Stimulated activated memory B cell treated with anti-CD40 and anti-IgM and Interleukin-4, amounts not matched to agents 10 μg/mL and 1 μg/mL and 100 μg/mL, for 72 hours (primary cell): ENCODE results near the gene SMAD7.

Source experiments
- ATAC-seq: fragments of 150-1000 bp; cut with Tn5 transposase; 2 replicates; pipeline ENCODE4 v1.10.0; 2021
- H3K27ac Mint-ChIP-seq: one replicate; pipeline ENCODE4 v1.8.0; 2022; ENCODE audit warnings: mild to moderate bottlenecking, mixed read lengths
- H3K27me3 Mint-ChIP-seq: one replicate; pipeline ENCODE4 v1.8.0; 2022; ENCODE audit warnings: mixed read lengths
- H3K36me3 Mint-ChIP-seq: one replicate; pipeline ENCODE4 v1.8.0; 2022; ENCODE audit warnings: mixed read lengths
- H3K4me1 Mint-ChIP-seq: one replicate; pipeline ENCODE4 v1.8.0; 2022; ENCODE audit warnings: mixed read lengths
- H3K4me3 Mint-ChIP-seq: one replicate; pipeline ENCODE4 v1.8.0; 2022; ENCODE audit warnings: mild to moderate bottlenecking, moderate library complexity, mixed read lengths
- H3K9me3 Mint-ChIP-seq: one replicate; pipeline ENCODE4 v1.8.0; 2022; ENCODE audit warnings: mixed read lengths

Gene SMAD7

DNA sequence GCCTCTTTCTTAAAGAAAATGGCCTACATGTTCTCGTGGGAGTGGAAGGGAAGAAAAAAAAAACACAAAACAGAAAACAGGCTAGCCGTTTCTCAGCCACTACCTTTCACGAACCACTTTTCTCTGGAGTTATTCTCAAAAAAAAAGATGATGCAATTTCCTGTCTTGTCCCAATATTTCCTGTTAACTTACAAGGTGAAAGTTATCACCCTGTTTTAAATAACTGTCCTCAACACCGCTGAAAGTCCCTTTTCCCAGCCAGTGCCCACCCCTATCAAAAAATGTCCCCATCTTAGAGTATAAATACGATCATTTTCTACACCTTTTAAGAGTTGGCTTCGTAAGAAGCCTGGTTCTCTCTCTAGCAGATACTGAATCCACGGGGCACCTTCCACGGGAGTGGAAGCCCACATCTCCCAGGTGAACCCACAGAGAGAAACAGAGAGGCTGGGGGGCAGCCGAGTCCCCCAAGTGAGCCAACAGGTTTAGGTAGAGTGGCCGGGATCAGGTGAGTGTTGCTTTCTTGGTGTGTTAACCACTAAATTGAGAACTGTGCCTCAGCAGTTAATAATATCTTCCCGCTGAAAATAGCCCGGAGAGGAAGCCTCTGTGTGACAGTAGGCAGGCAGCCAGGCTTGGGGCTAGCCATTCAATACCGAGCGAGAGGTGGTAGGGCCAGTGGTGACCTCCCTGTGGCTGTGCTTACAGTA is 15.9 kb downstream of the SMAD7 start:
- Mint-ChIP-seq H3K27me3 (no peaks in the 10 kb centered on the region), H3K4me1 (peaks cover 95% of the 10 kb centered on the region), H3K4me3 (peak overlapping the region; percentile 70), H3K36me3 (peaks cover 19% of the 10 kb centered on the region), H3K9me3 (no peaks in the 10 kb centered on the region), H3K27ac (peak overlapping the region; percentile 83)
- ATAC-seq: peak; percentile 37

DNA sequence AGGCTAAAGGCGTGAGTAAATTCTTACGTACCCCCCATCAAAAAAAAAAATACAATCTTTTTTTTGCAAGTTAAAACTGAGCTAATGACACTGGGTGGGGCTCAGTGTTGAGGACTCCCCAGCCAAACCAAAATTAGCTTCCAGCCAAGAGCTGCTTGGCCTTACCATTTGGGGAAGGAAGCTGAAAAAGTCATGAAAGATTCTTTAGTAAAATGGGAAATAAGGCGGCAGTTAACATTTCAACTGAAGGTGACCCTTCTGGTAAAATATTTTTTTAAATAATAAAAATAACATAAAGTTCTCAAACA is 16.4 kb downstream of the SMAD7 start:
- Mint-ChIP-seq H3K4me3 (peak overlapping the region; percentile 70), H3K9me3 (no peaks in the 10 kb centered on the region), H3K36me3 (peaks cover 14% of the 10 kb centered on the region), H3K4me1 (peaks cover 95% of the 10 kb centered on the region), H3K27ac (peak overlapping the region; percentile 83), H3K27me3 (no peaks in the 10 kb centered on the region)
- ATAC-seq: no peak

DNA sequence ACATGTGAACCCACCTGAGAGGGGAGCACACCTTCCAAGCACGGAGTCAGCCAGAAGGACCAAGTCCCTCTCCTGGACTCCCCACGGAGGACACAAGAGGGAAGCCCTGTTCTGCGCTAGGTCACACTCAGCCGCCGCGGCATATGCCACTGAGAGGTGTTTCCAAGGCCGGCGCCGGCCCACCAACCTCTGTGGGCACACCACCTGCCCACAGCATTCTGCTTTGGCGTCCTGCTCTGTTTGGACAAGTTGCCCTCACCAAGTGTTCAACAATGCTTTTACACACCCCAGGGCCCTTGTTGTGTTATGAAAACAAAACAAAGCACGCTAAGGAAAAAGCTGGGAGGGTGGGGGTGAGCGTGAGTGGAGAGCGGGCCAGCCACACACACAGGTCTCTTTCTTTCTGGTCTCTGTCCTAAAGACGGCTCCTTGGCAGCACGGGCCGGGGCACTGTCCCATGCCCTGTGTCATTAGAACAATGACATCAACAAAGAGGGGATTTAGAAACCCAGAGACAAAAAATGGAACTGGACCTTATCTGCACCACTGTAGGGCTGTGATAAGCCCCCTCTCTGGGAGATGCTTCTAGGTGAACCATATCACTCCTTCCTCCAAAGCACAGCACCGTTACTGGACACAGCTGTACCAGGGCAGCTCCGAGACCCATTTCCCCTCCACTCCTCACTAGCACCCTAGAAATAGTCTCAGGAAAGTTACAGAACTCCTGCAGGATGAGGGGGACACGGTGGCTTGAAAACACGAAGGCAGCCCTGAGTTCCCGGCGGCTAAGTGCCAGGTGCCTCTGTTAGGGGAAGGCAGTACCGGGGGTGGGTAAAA is 17.0 kb downstream of the SMAD7 start:
- Mint-ChIP-seq H3K4me1 (peaks cover 97% of the 10 kb centered on the region), H3K36me3 (peaks cover 13% of the 10 kb centered on the region), H3K27me3 (no peaks in the 10 kb centered on the region), H3K4me3 (peak overlapping the region; percentile 70), H3K27ac (peak overlapping the region; percentile 83), H3K9me3 (no peaks in the 10 kb centered on the region)
- ATAC-seq: no peak

DNA sequence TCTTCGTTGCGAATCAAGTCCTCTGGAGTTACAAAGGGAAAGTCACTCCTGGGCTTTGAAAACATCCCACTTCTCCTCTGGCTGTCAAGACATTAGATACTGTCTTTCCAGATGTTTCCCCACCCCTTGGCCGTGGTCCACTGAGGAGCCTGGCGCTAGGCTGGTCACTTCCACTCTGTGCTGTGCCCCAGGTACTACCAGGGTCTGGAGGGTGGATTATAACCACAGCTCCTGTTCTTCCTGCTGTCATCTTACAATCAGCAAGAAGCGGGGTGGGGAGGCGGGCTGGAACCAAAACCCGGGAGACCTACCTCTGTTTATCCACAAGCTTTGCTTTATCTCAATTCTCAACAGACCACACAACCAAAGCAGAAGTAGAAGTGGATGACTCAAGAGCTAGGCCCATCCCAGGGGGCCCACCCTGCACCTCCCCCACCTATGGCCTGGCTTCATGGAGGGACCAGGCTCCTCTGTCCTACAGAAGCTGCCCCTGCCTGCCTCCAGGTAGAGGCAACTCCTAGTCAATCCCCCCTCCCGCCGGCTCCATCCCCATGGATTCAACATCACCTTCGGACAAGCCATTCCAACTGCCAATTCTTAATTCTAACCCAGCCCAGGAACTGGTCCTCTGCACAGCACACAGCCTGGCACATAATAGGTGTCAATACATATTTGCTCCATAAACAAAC is 17.8 kb downstream of the SMAD7 start:
- peak overlapping the region; percentile 83 for H3K27ac Mint-ChIP-seq

DNA sequence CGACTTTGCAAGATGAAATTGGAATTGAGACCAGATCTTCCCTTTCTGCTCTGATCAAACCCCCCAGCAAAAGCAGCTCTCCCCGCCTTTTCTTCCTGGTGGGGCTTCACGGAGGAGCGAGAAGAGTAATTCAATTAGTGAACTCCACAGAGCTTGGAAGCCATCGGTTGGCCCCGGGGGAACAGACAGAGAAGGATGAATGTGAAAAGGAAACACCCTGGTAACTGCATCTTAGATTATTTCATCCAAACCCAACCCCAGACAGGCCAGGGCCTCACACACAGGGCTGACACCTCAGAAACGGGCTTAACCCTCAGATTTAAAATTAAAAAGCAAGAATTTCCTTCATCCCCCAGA is 18.3 kb downstream of the SMAD7 start:
- Mint-ChIP-seq H3K9me3 (no peaks in the 10 kb centered on the region), H3K27me3 (no peaks in the 10 kb centered on the region), H3K4me3 (peak overlapping the region; percentile 70), H3K27ac (peak overlapping the region; percentile 83), H3K36me3 (peaks cover 8% of the 10 kb centered on the region), H3K4me1 (peaks cover 97% of the 10 kb centered on the region)
- no peak for ATAC-seq

More for the DNA sequence above, 17.8 kb downstream of the SMAD7 start:
- Mint-ChIP-seq H3K36me3 (peaks cover 5% of the 10 kb centered on the region), H3K9me3 (no peaks in the 10 kb centered on the region), H3K27me3 (no peaks in the 10 kb centered on the region), H3K4me1 (peaks cover 97% of the 10 kb centered on the region), H3K4me3 (peak overlapping the region; percentile 70)
- peak; percentile 67 for ATAC-seq

DNA sequence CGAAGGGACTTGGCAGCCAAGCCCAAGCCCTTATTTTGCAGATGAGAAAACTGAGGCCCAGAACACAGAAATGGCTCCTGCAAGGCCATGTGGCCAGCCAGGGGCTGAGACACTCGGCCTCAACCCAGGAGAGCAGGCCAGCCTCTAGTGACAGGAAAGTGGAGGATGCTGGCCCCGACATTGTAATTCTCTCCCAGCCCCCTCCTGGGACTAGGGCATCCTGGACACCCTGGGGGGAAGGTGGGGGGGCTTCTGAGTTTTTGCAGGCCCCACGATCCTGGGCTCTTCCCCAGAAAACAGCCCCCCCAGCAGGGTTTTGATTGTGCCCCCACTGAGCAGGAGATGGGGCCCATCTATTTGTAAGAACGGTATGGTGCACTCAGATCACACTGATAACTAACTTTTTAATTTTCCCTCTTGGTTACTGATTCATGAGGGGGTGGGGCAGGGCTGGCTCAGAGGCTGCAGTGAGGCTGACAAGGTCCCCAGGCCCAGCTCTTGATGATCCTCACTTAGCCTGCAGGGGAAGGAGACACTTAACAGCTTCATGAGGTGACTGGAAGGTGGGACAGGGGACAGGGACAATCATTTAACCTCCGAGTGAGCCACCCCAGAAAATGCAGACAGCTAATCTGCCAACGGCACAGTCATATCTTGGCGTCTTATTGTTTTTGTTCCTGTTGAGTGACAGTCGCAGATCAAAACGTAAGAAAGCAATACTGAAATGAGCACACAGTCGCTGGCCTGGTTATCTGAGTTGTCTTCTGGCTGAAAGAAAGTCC is 18.9 kb downstream of the SMAD7 start:
- Mint-ChIP-seq H3K4me3 (peak overlapping the region; percentile 70), H3K27me3 (no peaks in the 10 kb centered on the region), H3K4me1 (peaks cover 99% of the 10 kb centered on the region), H3K36me3 (peaks cover 13% of the 10 kb centered on the region), H3K27ac (peak overlapping the region; percentile 83), H3K9me3 (no peaks in the 10 kb centered on the region)
- ATAC-seq: peak; percentile 49

DNA sequence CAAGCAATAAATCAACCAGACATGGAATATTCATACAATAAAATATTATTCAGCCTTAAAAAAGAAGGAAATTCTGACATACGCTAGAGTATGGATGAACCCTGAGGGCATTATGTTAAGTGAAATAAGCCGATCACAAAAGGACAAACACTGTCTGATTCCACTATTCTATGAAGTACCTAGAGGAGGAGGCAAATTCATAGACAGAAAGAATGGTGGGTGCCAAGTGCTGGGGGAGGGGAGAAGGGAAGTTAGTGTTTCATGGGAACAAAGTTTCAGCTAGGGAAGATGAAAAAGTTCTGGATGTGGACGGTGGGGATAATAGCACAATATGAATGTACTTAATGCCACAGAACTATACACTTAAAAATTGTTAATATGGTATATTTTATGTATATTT is 19.8 kb downstream of the SMAD7 start:
- peaks cover 18% of the 10 kb centered on the region for H3K36me3 Mint-ChIP-seq
- no peaks in the 10 kb centered on the region for H3K9me3 Mint-ChIP-seq
- no peaks in the 10 kb centered on the region for H3K27me3 Mint-ChIP-seq
- H3K4me1 Mint-ChIP-seq: peaks cover 100% of the 10 kb centered on the region
- no peak overlapping the region for H3K4me3 Mint-ChIP-seq
- H3K27ac Mint-ChIP-seq: peak overlapping the region; percentile 83
- no peak for ATAC-seq

DNA sequence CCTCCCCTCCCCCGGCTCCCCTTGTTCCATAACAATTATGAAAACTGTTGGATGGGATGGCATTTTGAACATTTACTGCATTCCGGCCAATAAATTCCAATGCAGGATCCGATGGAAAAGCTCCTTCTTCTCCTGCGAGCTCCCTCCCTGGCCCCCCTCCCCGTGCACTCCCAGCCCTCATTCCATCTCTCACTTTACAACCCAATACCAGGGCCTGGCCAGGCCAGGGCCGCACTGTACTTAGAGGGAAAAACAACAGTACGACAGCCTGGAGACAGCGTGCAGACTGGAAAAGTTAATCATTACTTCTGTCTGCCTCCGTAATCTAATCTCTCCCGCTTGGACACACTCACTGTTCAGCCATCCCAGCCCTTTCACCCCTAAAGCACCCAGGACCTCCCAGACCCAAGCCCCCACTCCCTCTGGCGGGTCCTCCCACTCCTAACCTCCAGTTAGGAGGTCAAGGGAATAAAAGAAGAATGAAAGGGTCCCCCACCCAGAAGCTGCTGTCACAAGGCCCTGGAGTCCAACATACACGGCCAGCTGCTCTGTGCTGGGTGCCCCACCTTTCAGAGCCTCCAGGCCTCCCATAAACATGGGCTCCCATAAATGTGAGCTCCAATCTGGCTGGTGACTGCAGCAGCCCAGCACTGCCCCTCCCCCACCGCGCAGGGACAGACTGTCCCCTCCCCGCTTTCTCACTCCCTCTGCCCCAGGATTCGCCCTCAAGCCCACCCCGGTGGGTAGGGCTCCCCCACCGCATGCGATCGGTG is 20.6 kb downstream of the SMAD7 start:
- Mint-ChIP-seq H3K27me3 (no peaks in the 10 kb centered on the region), H3K4me3 (no peak overlapping the region), H3K4me1 (peaks cover 100% of the 10 kb centered on the region)

DNA sequence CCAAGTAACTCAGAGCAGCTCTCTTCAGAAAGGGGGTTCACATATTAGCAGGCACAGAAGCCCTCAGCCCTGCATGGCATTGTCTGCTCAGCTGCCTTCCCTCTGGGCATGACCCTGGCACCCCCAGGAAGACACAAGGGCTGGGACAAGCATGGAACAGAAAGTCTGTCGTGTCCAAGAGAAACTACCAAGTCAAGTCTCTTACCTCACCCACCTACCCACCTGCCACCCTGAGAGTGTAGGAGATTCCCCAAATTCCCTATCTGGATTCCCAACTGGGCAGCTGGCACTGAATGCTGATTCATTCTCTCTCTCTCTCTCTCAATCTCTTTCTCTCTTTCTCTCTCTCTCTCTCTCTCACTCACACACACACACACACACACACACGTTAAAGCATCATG is 21.6 kb downstream of the SMAD7 start:
- no peak for ATAC-seq
- peaks cover 24% of the 10 kb centered on the region for H3K36me3 Mint-ChIP-seq
- H3K27me3 Mint-ChIP-seq: no peaks in the 10 kb centered on the region

More for the DNA sequence above, 20.6 kb downstream of the SMAD7 start:
- Mint-ChIP-seq H3K9me3 (no peaks in the 10 kb centered on the region), H3K27ac (peak overlapping the region; percentile 79), H3K36me3 (peaks cover 18% of the 10 kb centered on the region)
- no peak for ATAC-seq

DNA sequence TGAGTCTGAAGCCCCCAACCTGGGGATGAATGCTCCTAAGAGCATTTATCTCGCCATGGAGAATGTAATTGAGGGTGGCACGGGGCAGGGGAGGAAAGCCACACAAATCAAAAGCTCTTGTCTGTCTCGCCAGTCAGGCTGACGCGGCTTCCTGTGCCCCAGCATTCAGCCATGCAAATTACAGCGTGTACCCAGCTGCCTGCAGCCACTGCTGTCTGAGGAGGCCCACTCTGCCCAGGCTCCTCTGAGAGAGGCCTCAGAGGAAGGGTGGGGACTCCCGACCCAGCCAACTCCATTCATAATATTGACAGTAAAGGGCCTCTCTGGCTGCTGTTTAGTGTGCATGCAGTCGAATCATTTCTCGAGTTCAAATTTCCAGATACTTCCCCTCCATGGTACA is 22.0 kb downstream of the SMAD7 start:
- peak overlapping the region; percentile 71 for H3K4me3 Mint-ChIP-seq
- H3K4me1 Mint-ChIP-seq: peaks cover 100% of the 10 kb centered on the region
- H3K27me3 Mint-ChIP-seq: no peaks in the 10 kb centered on the region
- peaks cover 28% of the 10 kb centered on the region for H3K36me3 Mint-ChIP-seq
- H3K9me3 Mint-ChIP-seq: no peaks in the 10 kb centered on the region
- ATAC-seq: peak; percentile 98
- peak overlapping the region; percentile 79 for H3K27ac Mint-ChIP-seq

More for the DNA sequence above, 21.6 kb downstream of the SMAD7 start:
- Mint-ChIP-seq H3K9me3 (no peaks in the 10 kb centered on the region), H3K4me3 (peak overlapping the region; percentile 71), H3K4me1 (peaks cover 100% of the 10 kb centered on the region), H3K27ac (peak overlapping the region; percentile 79)

DNA sequence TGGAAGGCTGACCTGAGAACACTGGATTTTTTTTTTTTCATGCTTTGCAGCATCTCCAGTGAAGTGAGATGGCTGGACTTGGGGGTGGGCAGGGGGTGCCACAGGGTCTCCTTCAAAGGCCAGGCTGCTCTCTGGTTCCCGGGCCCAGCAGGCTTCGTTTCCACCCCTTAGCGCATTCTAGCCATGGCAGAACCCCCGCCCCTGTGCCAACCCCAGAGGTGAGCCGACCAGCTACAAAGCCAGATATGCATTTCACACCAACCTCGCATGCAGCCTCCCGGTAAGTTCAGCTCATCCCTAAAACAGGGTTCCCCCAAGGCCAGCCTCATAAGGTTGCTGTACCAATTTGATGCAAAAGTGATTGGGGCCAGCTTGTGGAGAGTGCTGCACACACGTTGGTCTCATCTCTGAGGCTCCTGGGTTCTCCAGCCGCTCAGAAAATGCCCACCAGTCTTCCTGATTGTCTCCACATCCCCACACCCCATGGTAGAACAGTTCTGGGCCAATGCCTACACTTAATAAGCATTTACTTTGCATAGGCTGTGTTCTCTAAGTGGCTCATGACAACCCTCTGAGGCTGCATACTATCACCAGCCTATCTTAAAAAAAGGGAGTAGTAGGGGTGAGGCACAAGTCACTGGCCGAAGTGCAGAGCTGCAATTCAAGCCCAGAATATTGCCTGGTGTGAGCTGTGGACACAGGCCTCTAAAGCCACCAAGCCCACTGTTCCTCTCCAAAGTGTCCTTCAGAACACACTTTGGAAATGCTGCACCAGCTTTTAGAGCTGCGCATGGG is 23.3 kb downstream of the SMAD7 start:
- no peaks in the 10 kb centered on the region for H3K27me3 Mint-ChIP-seq
- ATAC-seq: no peak

DNA sequence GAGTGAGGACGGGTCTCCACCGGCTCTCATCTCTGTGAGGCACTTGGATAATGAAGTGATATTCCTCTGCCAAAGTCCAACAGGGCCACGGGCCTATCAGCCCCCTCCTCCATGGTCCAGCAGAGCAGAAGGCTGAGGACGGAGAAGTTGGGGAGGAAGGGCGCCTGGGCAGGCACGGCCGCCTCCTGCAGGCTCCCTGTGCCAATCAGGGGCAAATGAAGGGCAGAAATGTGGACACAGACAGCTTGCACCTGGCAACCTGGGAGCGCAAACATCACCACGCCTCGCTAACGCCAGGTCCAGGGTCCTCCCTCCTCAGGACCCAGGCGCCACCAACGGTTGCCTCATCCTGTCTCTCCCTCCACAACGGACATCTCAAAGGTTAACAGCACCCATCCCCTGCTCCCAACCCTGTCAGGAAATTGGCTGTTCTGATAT is 24.3 kb downstream of the SMAD7 start:
- Mint-ChIP-seq H3K4me1 (peaks cover 89% of the 10 kb centered on the region), H3K36me3 (peaks cover 39% of the 10 kb centered on the region), H3K27ac (peak overlapping the region; percentile 79), H3K27me3 (no peaks in the 10 kb centered on the region), H3K4me3 (no peak overlapping the region), H3K9me3 (no peaks in the 10 kb centered on the region)
- ATAC-seq: no peak

More for the DNA sequence above, 23.3 kb downstream of the SMAD7 start:
- peaks cover 38% of the 10 kb centered on the region for H3K36me3 Mint-ChIP-seq
- no peaks in the 10 kb centered on the region for H3K9me3 Mint-ChIP-seq
- peaks cover 100% of the 10 kb centered on the region for H3K4me1 Mint-ChIP-seq
- H3K27ac Mint-ChIP-seq: peak overlapping the region; percentile 79
- no peak overlapping the region for H3K4me3 Mint-ChIP-seq

DNA sequence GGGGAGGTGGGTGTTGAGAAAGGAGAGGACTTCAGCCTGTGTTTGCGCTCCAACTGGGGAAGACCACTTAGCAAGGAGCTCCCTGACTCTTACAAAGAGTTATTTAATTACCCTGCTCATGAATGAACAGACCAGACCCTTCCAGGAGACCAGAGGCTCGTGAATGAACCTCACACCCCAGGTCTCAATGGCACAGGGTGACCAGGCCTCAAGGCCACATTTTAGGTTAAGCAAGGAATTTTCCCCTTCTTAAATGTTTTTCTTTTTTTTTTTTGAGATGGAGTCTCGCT is 25.3 kb downstream of the SMAD7 start:
- ATAC-seq: no peak
- Mint-ChIP-seq H3K4me3 (no peak overlapping the region), H3K27ac (peak overlapping the region; percentile 71), H3K9me3 (no peaks in the 10 kb centered on the region), H3K36me3 (peaks cover 49% of the 10 kb centered on the region), H3K4me1 (peaks cover 81% of the 10 kb centered on the region), H3K27me3 (no peaks in the 10 kb centered on the region)
